ENCODE results near the gene LRRC59. TPM values are rescaled to one million over a fixed set of nuclear protein-coding genes. Genes with fewer than 3 reads are reported as not detected.

The LRRC59 gene
- total and polyA plus RNA-seq, 4 donors: 21.4 to 136 (median 75.6) TPM

DNA sequence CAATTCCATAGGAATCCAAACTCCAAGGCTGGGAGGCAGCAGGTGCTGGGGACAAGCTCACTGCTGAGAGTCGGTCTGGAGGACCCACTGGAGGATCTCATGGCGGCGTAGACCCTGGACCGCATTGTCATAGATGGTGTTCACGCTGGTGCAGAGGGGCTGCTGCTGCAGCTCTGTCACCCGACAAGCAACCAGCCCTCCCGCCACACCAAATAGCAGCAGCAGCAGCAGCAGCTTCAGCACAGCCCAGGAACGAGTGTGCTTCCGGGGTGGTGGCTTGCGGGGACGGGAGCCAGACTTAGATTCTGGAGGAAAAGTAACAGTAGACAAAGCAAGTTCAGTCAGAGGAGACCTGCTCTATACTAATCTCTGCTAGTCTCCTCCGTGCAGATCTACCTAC lies 14.4 kb downstream of the LRRC59 start:
- DNase-seq (ENCODE audit: low spot score): no peak
- H3K27ac ChIP-seq (ENCODE audit: low read depth in 1 of 2, low read length in 2 of 2): no peak overlapping the region
- no peaks in the 10 kb centered on the region for H3K4me1 ChIP-seq (ENCODE audit: control insufficient read depth in 4 of 4, insufficient read depth in 4 of 4, low read length in 3 of 4)
- H3K4me3 ChIP-seq (ENCODE audit: low read depth in 1 of 3, low read length in 3 of 3): no peak overlapping the region
- H3K9me3 ChIP-seq (ENCODE audit: control insufficient read depth in 4 of 4, low read length in 3 of 4): no peaks in the 10 kb centered on the region
- peaks cover 14 to 73% (median 60%) of the 10 kb centered on the region in 4 donors for H3K36me3 ChIP-seq (ENCODE audit: control insufficient read depth in 4 of 4, insufficient read depth in 3 of 4, low read depth in 1 of 4, low read length in 3 of 4)
- TF ChIP-seq MAX (IDR thresholded peaks at IDR 0.05) (no peak), EGR1 (IDR thresholded peaks at IDR 0.05; ENCODE audit: low read depth in 2 of 2) (no peak), FOXA1 (IDR thresholded peaks at IDR 0.05) (no peak), HNF4A (conservative IDR thresholded peaks at IDR 0.05) (no peak), REST (IDR thresholded peaks at IDR 0.05) (no peak), TAF1 (conservative IDR thresholded peaks at IDR 0.05) (no peak), RXRA (IDR thresholded peaks at IDR 0.05) (no peak), HNF4G (IDR thresholded peaks at IDR 0.05) (no peak), SP1 (IDR thresholded peaks at IDR 0.05) (no peak), JUND (IDR thresholded peaks at IDR 0.05) (no peak), GABPA (IDR thresholded peaks at IDR 0.05 in 1 of 2, conservative IDR thresholded peaks at IDR 0.05 in 1 of 2) (no peak), YY1 (IDR thresholded peaks at IDR 0.05) (no peak), RAD21 (IDR thresholded peaks at IDR 0.05) (no peak), FOXA2 (IDR thresholded peaks at IDR 0.05) (no peak)
- TF ChIP-seq, protein P1, sequence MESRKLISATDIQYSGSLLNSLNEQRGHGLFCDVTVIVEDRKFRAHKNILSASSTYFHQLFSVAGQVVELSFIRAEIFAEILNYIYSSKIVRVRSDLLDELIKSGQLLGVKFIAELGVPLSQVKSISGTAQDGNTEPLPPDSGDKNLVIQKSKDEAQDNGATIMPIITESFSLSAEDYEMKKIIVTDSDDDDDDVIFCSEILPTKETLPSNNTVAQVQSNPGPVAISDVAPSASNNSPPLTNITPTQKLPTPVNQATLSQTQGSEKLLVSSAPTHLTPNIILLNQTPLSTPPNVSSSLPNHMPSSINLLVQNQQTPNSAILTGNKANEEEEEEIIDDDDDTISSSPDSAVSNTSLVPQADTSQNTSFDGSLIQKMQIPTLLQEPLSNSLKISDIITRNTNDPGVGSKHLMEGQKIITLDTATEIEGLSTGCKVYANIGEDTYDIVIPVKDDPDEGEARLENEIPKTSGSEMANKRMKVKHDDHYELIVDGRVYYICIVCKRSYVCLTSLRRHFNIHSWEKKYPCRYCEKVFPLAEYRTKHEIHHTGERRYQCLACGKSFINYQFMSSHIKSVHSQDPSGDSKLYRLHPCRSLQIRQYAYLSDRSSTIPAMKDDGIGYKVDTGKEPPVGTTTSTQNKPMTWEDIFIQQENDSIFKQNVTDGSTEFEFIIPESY (IDR thresholded peaks at IDR 0.05): no peak
- TF ChIP-seq, protein P2, sequence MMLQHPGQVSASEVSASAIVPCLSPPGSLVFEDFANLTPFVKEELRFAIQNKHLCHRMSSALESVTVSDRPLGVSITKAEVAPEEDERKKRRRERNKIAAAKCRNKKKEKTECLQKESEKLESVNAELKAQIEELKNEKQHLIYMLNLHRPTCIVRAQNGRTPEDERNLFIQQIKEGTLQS (IDR thresholded peaks at IDR 0.05): no peak
- no peak overlapping the region for H3K9ac ChIP-seq (ENCODE audit: low read depth in 1 of 2, low read length in 2 of 2)
- H3K27me3 ChIP-seq (ENCODE audit: control insufficient read depth in 4 of 4, insufficient read depth in 4 of 4, low read length in 3 of 4): no peaks in the 10 kb centered on the region
- WGBS: 97% methylated on average over 12 of the region's 12 CpGs

DNA sequence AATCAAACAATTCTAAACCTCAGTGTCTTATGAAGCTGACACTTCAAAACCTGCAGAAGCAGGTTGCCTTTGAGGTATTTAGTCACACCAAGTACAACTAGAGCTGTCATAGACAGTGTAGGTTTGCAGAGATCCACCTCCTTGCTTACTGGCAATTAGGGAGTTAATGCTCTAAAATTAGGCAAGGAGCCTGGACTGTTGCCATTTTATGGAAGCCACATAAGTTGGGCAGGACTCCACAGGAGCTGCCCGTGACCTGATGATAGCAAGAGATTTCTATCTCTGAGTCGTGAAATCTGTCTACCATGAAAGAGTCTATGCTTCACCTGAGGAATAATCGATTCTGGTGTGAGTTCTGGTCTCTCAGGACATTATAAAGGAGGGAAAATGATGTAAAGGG lies 15.4 kb downstream of the LRRC59 start:
- no peak overlapping the region for H3K9ac ChIP-seq (ENCODE audit: low read depth in 1 of 2, low read length in 2 of 2)

More for the DNA sequence above, 15.4 kb downstream of the LRRC59 start:
- H3K4me3 ChIP-seq (ENCODE audit: low read depth in 1 of 3, low read length in 3 of 3): no peak overlapping the region
- H3K27me3 ChIP-seq (ENCODE audit: control insufficient read depth in 4 of 4, insufficient read depth in 4 of 4, low read length in 3 of 4): no peaks in the 10 kb centered on the region
- no peak for DNase-seq (ENCODE audit: low spot score)
- no peaks in the 10 kb centered on the region for H3K4me1 ChIP-seq (ENCODE audit: control insufficient read depth in 4 of 4, insufficient read depth in 4 of 4, low read length in 3 of 4)
- no peak overlapping the region for H3K27ac ChIP-seq (ENCODE audit: low read depth in 1 of 2, low read length in 2 of 2)
- TF ChIP-seq YY1 (IDR thresholded peaks at IDR 0.05) (no peak), NR2F2 (IDR thresholded peaks at IDR 0.05) (no peak), HNF4A (conservative IDR thresholded peaks at IDR 0.05) (no peak), SP1 (IDR thresholded peaks at IDR 0.05) (no peak), TAF1 (conservative IDR thresholded peaks at IDR 0.05) (no peak), GABPA (IDR thresholded peaks at IDR 0.05 in 1 of 2, conservative IDR thresholded peaks at IDR 0.05 in 1 of 2) (no peak), CTCF (IDR thresholded peaks at IDR 0.05; ENCODE audit: low read depth, low read length, missing input control) (no peak), FOXA2 (IDR thresholded peaks at IDR 0.05) (no peak), REST (IDR thresholded peaks at IDR 0.05) (no peak)
- TF ChIP-seq, protein P2 (IDR thresholded peaks at IDR 0.05): no peak
- TF ChIP-seq, protein P1 (IDR thresholded peaks at IDR 0.05): no peak
- H3K36me3 ChIP-seq (ENCODE audit: control insufficient read depth in 4 of 4, insufficient read depth in 3 of 4, low read depth in 1 of 4, low read length in 3 of 4): peaks cover 14 to 63% (median 50%) of the 10 kb centered on the region in 4 donors
- no peaks in the 10 kb centered on the region for H3K9me3 ChIP-seq (ENCODE audit: control insufficient read depth in 4 of 4, low read length in 3 of 4)
- whole genome bisulfite sequencing: 48% methylated on average over 3 of the region's 3 CpGs

All from liver (tissue), 9 donors.